GM19025 (cell line): ENCODE measurements around the gene PPIL3.
"Not testable (repeated sequence)": the region's sequence is repeated elsewhere in the genome, so short reads cannot be mapped to it uniquely, and the experiment has no call there.

ENCODE experiments used
- ATAC-seq: cut with Tn5 transposase; IDR thresholded peaks from one replicate; pipeline ENCODE4 v1.9.1; 2021; ENCODE audit warnings: mild to moderate bottlenecking, low read depth, moderate library complexity; ENCODE audit not compliant: unreplicated experiment

Gene PPIL3

DNA sequence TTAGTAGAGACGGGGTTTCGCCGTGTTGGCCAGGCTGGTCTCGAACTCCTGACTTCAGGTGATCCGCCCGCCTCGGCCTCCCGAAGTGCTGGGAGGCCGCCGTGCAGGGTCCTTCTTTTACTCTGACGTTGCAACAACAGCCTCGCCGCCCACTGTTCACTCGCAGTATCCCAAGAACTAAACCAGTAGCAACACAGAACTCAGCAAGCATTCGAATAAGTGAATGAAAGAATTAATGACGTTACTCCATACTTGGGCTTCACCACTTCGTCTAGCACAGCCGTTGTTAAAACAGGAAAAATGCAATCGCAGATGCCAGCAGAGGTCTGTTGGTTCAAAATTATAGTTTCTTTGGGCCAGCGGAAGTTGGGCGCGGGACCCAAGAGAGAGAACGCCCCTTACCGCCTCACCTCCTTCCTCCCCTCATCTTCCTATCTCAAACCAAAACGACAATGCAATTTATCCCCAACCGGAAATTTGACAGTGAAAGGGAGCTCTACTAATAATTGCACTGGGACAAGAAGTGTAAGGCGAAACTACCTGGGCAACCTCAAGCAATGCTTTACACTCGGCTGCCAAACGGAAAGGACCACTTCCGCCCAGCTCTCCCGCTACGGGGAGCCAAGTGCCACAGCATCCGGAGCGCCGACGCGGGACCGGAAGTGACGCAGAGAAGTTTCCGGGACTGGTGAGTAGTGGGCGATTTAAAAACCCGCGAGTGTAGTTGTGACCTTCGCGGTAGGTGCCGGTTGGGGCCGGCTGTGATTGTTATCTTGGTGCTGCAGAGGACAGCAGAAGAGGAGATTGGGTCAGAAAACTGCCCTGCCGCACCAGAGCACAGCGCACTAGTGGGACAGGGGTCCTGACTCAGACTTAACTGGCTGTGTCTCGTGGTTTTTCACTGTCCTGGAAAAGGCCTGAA lies at the start of gene PPIL3, which contains the start of gene NIF3L1:
PPIL3 (minus strand) TSS at position 374 of the 922 bp plus-strand sequence. CDS start 1,462 bp downstream, outside the sequence.
NIF3L1 (plus strand) TSS at position 668 of the 922 bp plus-strand sequence. CDS start 2,573 bp downstream, outside the sequence.
- ATAC-seq = peak; percentile 84

DNA sequence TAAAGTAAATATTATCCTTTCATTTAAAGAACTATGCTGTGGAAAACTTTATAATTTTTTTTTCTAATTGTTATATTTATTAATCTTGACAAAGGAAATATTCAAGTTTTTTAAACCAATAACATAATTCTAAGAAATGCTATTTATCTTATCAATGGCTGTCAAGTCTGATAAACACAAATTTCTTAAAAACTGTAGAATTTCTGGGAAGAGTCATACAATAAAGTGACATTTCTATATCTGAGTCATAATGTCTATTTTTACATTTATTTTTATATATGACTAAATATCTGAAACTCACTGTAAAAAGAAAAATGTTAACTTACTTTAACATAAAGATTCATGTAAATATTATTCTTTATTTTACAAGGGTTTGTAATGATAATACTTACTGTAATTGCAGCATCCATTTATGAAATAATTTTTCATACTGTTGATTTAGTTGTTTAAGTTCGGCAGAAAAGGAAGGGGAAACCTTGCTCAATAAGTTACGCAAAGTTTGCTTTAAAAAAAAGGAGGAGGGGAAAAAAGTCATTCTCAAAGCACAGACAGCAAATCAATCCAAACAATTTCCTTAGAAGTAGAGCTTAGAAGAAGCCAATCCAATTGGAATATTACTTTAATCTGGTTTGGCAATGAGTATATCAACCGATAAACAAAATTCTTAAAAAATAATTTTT lies 42.2 kb upstream of the PPIL3 start:
- ATAC-seq = no peak

DNA sequence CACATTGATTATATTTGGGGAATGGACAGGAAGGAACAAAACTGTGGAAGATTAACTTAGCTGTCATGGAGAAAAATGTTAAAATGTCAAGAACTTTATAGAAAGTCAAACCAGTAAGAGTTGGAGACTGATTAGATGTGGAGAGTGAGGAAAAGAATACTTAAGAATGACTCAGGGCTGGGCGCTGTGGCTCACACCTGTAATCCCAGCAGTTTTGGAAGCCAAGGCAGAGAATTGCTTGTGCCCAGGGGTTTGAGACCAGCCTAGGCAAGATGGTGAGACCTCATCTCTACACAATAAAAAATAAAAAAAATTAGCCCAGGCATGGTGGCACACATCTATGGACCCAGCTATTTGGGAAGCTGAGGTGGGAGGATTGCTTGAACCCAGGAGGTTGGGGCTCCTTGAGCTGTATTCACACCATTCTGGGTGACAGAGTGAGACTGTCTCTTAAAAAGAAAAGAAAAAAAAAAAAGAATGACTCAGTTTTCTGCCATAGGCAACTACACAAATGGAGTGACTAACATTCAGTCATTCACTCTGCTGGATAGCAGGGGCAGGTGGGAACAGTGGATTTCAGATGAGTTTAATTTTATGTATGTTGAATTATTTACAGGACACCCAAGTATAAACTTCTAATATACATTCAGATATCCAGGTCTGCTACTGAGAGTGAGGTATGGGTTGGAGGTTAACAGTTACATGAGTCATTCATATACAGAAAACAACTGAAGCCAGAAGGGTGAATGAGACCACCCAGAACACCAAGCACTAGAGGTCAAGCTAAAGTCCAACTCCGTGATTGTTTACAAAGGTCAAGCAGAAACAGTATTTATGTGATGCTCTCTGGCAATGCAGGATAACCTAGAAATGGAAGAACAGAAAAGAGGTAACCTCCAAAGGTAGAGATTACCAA lies 40.7 kb upstream of the PPIL3 start:
- no peak for ATAC-seq

DNA sequence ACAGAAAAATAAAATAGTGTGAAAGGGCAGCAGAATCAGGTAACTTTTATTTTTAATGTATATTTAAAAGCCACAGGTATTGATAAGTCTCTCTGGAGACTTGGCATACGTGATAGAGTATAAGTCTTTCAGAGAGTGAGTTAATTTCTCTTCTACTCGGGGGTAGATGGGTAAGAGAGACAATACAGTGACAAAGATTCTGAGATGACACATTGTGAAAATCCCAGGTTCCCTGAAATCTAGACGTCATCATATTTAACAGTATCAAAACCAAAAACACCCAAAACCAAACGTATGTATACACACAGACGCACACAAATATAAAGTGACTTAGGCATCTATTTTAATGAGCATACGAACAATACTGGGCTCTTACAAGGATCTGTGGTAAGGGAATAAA lies 33.6 kb upstream of the PPIL3 start:
- ATAC-seq = no peak

DNA sequence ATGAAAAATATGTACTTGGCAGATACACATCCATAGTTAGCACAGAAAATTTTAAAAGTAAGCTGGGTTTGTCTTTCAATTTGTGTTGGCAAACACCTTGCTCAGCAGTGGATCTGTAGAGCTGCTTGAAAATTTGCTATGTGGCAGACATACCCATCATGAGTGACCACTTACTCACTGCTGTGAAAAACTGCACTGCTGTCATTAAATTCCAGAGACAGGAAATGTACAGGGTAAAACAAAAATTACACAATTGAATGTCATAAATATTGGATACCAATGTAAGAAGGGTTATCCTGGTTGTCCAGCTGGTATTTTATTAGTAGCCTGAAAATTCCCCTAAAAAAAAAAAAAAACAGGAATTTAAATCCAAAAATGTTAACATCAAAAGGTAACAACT lies 24.8 kb upstream of the PPIL3 start:
- ATAC-seq = no peak

DNA sequence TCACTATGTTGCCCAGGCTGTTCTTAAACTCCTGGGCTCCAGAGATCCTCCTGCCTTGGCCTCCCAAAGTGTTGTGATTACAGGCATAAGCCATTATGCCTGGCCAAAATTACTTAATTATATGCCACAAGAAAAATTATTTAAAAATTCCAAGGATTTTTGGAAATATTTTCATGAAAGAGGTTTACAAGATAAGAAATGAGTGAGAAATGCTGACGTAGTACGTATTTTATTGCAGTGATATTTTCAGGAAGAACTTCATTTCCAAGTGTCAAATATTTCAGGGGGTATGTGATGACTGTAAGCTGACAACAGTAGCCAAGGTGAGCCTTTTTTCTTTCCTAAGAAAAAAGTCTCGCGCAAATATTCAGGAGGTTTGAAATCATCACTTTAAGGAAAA lies 21.1 kb upstream of the PPIL3 start:
- no peak for ATAC-seq

DNA sequence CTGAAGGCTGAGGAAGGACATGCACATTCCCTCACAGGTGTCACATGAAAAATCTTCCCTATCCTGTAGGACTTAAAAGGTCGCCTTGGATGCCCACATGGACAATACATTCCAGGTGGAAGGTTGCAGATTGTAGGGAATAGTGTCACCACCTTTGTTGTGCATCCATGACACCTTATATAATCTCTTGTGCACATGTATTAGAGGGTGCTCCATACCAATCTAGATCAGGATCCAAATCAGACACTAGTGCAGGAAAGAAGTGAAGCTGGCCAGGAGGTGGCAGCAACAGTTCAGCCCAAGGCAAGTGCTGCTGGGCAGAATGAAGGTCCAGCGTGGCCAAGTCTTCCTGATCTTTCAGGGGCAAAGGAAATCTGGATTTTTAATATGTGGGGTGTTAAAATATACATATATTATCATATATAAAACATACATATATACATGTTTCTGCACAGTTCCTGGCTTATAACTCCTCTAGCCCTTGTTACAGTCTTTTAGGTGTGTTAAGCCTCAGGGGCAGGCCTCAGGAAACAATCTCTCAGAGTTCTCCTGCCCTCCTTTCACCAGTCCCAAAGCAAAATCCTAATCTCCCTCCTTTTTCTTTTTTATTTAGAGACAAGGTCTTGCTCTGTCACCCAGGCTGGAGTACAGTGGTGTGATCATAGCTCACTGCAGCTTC lies 16.9 kb upstream of the PPIL3 start:
- no peak for ATAC-seq

DNA sequence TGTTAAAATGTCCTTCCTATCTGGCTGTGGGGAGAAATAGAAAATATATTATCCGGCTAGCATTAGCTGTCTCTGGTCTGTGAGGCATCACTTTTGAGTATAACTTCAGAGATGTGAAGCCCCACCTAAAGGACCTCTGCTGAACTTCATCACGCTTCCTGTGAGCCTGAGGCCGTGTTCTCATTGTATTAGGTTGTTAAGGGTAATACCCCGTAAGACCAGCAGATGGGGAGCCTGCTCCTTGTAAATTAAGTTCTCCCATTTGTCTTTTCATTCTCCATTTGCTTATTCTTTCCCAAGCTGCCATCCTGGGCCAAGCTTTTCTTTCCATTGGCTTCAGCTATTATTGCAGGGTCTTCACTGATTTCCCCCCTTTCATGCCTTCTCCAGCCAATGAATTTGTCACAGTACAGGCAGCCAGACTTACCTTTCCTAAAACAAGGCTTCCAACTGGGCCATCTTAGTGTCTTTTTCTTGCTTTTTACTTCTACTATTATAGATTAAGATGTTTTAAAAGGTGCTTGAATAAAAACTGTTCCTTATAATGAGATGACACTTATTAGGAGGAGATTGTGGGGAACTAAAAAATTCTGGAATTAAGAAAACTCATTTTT lies 12.7 kb upstream of the PPIL3 start:
- ATAC-seq = peak; percentile 96

DNA sequence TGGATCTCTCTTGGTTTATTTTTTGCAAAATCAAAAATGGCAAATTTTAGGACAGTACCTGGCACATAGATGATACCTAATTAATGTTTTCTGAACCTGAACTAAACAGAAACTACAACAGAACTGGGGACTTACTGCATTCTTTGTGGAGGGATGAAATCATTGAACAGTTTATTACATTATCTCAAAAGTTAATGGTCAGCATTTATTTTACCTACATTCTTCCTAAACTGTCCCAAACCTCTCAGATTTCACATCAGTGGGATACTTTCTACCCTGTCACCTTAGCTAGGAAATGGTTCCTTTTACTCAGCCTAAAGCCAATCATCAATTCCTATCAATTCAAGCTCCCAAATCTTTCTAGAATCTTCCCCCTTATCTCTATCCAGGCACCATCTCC lies 10.6 kb upstream of the PPIL3 start:
- ATAC-seq = no peak

DNA sequence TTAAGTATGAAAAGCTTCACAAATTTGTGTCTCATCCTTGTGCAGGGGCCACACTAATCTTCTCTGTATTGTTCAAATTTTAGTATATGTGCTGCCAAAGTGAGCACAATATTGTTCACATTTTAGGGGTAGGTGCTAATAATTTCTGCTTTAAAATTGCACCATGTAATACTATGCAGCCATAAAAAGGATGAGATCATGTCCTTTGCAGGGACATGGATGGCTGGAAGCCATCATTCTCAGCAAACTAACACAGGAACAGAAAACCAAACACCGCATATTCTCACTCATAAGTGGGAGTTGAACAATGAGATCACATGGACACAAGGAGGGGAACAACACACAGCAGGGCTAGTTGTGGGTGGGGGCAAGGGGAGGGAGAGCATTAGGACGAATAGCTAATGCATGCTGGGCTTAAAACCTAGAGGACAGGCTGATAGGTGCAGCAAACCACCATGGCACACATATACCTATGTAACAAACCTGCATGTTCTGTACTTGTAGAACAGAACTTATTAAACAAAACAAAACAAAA lies 7.1 kb downstream of the PPIL3 start:
- ATAC-seq = not testable (repeated sequence)

DNA sequence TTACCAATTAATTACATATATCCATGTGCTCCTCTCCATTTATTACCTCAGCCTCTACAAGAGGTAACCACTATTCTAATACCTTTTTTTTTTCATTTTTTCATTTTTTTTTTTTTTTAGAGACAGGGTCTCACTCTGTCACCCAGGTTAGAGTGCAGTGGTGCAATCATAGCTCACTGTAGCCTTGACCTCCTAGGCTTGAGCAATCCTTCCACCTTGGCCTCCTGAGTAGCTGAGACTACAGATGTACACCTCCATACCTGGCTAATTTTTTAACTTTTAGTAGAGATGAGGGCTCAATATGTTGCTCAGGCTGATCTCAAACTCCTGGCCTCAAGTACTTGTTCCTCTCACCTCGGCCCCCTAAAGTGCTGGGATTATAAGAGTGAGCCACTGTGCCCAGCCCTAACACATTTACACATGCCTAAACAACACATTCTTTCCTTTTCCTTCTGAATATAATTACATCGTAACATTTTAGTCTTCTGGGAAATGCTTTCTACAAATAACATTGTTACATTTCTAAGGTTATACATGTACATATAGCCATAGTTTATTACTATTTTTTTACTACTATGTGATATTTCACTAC lies 10.5 kb downstream of the PPIL3 start:
- ATAC-seq = no peak

DNA sequence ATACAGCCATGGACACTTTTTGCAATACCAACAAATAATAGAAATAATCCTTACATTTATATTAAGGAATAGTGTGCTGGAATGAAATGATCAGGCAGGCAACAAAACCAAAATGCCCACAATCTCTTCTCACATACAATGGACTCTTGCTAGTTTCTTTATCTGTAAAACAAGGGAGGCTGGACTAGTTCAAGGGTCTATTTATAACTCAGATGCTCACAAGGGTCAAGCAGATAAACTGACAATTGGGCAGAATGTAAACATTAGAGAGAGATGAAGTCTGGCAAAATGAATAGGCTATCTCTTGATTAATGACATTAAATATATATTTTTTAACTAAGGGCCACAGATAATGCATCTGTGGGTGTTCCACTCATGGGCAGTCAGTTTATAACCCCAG lies 11.4 kb downstream of the PPIL3 start:
- no peak for ATAC-seq

DNA sequence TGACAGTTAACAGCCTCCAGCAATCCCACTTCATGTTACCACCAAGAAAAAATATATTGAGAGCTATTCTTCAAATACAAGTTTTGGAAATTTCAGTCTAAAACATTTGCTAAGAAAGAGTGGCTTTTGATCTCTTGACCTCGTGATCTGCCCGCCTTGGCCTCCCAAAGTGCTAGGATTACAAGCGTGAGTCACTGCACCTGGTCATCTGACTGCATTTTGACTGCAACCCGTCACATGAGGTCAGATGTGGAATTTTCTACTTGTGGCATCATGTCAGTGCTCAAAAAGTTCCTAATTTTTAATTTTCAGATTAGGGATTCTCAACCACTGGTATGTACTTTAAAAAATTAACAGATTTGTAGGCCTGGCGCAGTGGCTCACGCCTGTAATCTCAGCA lies 15.3 kb downstream of the PPIL3 start:
- ATAC-seq = no peak

DNA sequence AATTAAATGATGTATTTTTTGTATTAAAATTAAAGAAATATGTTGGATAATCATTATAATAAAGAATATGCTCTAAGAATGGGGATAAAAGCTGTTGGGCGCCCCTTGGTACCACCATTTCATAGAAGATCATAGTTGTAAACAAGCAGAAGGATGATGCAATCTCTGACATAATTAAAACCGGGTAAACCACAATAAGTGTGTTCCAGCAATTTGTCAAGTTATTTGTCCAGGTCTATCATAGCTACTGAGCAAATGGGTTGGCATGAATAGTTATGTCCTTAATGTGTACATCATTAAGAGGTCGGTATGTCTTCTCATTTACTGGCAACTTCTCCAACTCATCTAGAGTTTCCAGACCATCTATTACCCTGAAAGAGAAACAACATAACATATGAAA lies 17.7 kb downstream of the PPIL3 start:
- no peak for ATAC-seq

DNA sequence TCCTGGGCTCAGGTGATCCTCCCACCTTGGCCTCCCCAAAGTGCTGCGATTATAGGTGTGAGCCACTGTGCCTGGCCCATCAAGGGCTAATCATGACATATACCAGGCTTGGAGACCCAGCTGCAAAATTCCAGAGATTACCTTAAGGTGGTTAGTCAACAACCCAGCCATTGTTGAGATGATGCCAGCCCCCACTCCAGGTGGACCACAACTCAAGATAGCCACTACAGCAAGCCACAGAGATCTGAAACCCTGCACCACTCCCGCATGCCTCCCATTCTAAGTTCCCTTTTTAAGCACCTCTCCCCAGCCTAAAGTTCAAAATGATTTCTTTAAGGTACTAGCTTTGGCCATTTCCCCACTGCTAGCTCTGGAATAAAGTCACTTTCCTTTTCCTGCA lies 19.9 kb downstream of the PPIL3 start:
- ATAC-seq = no peak

DNA sequence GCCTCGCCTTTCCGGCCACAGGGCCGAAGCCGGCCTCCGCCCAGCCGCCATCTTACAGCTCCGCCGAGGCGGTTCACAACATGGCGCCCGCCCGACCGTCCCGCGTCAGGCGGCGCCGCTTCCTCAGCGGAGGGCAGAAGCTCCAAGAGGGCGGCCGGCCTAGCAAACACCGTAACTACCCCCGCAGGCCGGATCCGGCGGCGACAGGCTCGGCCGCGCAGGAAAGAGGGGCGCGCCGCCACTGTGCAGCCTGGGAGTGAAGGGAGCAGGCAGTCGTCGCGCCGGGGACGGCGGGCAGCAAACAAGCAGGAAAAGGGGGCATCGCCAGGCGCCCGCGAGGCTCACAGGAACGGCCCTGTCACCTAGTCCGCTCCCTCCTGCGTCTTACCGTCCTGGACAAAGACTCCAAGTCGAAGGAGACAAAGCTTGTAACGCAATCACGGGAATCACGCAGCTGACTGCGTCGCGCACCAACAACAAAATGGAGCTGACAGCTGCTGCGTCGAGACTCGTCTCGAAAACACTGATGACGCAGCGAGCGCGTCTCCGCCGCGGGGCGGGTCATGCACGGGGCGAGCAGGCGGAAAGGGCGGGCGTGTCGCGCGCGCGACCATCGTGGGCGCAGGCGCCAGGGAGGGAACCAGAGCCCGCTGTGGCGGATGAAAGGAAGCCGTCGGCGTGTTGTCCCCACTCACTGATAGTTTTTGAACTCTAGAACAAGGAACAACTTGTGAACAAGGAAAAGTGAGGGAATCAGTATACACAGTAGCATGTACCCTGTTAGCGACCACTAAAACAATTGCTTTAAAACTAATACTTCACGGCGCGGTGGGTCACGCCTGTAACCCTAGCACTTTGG lies 24.5 kb downstream of the PPIL3 start, which contains the start of gene CLK1:
CLK1 (minus strand) TSS at position 483 of the 859 bp plus-strand sequence. CDS start 2,796 bp downstream, outside the sequence.
- peak; percentile 91 for ATAC-seq

DNA sequence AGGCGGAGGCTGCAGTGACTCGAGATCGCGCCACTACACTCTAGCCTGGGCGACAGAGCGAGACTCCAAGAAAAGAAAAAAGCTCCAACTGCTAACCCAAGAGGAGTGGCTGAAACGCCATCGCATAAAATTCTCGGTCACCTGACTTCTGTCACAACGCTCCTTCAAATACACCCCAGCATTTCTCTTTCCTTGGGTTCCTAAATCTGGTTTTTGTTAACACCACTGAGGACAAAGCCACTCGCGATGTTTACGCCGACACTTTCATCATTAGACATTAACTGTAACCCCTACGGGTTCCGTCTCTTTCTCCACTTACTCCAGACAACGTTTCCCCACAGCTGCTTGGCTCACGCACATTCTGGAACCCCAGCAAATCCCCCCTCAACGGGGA lies 25.1 kb downstream of the PPIL3 start:
- no peak for ATAC-seq

DNA sequence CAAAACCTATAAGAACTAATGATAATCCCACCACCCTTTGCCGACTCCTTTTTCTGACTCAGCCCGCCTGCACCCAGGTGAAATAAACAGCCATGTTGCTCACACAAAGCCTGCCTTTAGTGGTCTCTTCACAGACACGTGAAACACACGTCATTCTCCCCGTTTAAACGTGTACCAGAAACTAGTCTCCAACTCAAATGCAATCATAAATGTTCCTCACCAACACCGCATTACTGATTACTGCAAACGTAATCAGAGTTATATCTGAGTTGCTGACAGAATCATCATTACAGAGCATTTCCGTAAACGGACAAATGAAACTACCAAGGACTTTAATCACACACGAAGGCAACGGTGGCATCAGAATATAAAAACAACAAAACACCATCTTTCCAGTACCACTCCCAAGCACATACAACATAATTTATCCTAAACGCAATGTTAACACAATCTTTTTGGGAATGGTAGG lies 26.3 kb downstream of the PPIL3 start:
- ATAC-seq = no peak
